Right atrium auricular region (tissue), 2 donors: Measurements from ENCODE around the gene ABHD16A. TPM values are rescaled to one million over a fixed set of nuclear protein-coding genes. Genes with fewer than 3 reads are reported as not detected.

Source experiments
- DNase-seq: peaks from one replicate; pipeline ENCODE4 v3.0.0-alpha.2; 2019; ENCODE audit warnings: low spot score
- H3K27ac ChIP-seq, 2 donors: fragments of 200-600 bp; sonication (generic); 1 replicate in 1 of 2; 2 replicates in 1 of 2; pipeline ENCODE4 v1.5.1; 2016 to 2019
- H3K27me3 ChIP-seq, 2 donors: fragments of 200-600 bp; sonication (generic); one replicate each; pipeline versions ENCODE4 v1.5.1 to v1.6.0; 2017 to 2019
- H3K36me3 ChIP-seq: fragments of 200-600 bp; sonication (generic); one replicate; pipeline ENCODE4 v1.5.1; 2016
- H3K4me1 ChIP-seq, 2 donors: fragments of 200-600 bp; sonication (generic); one replicate each; pipeline versions ENCODE4 v1.5.1 to v1.6.0; 2017 to 2019
- H3K4me3 ChIP-seq, 2 donors: fragments of 200-600 bp; sonication (generic); 1 replicate in 1 of 2; 2 replicates in 1 of 2; pipeline ENCODE4 v1.5.1; 2017 to 2019; ENCODE audit warnings: mild to moderate bottlenecking in 1 of 2, moderate library complexity in 1 of 2
- H3K9me3 ChIP-seq, 2 donors: fragments of 200-600 bp; sonication (generic); one replicate each; pipeline ENCODE4 v1.5.1; 2019
- total RNA-seq, 2 donors: library from RNA; depleted of rRNA; stranded (reverse); fragments of >200 nt; gene quantifications; one replicate each; pipeline ENCODE4 v1.1.0, GENCODE V29; 2016
- TF ChIP-seq, protein P1 (sequence below), 2 donors: fragments of 200-600 bp; sonication (generic); IDR thresholded peaks; one replicate each; pipeline ENCODE4 v1.5.1; 2019; ENCODE audit warnings: antibody characterized with exemption in 2 of 2

ABHD16A gene
- total RNA-seq, result 10 to 100 TPM; 22.7 to 29.4 TPM

DNA sequence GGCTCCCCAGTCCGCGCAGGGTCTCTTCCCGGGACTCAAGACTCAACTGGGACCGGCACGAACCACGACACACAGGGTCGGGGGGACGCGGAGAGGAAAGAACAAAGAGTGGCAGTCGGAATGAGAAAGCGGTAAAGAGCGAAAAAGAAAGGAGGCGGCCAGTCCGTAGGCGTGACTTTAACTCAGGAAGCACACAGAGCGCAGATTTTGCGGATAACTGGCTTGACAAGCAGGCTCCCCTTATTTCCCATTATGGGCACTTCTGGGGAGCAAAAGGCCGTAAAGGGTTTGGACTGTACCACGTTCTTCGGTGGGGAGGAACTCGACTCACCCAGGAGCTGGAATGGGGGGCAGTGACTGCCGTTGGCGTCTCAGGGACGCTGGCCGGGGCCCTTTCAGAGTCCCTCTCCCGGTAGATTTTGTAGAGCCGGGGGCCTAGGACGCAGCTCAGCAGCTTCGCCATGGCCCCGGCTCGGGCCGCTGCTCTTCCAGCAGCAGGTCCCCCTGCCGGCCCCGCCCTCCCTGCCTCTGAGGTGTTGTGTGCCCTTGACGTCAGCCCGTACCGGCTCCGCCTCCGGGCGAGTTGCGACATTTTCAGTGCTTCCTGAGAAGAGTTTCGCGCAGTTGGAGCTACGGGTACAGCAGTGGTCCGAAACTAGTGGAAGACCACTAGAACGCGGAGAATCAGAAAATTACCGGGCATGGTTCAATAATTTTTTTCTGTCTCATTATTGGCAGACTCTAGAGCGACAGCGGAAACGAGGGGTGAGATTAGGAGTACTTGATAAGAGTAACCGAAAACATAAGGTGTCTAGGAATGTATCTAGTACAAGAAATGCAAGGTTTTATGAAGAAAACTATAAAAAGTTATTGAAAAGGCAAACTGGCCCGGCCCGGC lies at the start of gene ABHD16A:
Gene ABHD16A (minus strand): TSS at position 506 of the 898 bp plus-strand sequence. CDS start 43 bp downstream, at position 463.
- peak; percentile 99 for DNase-seq
- H3K27me3 ChIP-seq, result no peaks in the 10 kb centered on the region
- peaks cover 0 to 18% of the 10 kb centered on the region in 2 donors for H3K4me1 ChIP-seq
- H3K4me3 ChIP-seq, result peak within 1 kb of the TSS; percentile 78 to 82
- H3K9me3 ChIP-seq, result no peaks in the 10 kb centered on the region
- peak within 1 kb of the TSS; percentile 97 to 98 for H3K27ac ChIP-seq
- TF ChIP-seq, protein P1, sequence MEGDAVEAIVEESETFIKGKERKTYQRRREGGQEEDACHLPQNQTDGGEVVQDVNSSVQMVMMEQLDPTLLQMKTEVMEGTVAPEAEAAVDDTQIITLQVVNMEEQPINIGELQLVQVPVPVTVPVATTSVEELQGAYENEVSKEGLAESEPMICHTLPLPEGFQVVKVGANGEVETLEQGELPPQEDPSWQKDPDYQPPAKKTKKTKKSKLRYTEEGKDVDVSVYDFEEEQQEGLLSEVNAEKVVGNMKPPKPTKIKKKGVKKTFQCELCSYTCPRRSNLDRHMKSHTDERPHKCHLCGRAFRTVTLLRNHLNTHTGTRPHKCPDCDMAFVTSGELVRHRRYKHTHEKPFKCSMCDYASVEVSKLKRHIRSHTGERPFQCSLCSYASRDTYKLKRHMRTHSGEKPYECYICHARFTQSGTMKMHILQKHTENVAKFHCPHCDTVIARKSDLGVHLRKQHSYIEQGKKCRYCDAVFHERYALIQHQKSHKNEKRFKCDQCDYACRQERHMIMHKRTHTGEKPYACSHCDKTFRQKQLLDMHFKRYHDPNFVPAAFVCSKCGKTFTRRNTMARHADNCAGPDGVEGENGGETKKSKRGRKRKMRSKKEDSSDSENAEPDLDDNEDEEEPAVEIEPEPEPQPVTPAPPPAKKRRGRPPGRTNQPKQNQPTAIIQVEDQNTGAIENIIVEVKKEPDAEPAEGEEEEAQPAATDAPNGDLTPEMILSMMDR (IDR thresholded peaks at IDR 0.05), result peak in 1 of 2 donors; percentile 30
- peaks cover 21% of the 10 kb centered on the region for H3K36me3 ChIP-seq

DNA sequence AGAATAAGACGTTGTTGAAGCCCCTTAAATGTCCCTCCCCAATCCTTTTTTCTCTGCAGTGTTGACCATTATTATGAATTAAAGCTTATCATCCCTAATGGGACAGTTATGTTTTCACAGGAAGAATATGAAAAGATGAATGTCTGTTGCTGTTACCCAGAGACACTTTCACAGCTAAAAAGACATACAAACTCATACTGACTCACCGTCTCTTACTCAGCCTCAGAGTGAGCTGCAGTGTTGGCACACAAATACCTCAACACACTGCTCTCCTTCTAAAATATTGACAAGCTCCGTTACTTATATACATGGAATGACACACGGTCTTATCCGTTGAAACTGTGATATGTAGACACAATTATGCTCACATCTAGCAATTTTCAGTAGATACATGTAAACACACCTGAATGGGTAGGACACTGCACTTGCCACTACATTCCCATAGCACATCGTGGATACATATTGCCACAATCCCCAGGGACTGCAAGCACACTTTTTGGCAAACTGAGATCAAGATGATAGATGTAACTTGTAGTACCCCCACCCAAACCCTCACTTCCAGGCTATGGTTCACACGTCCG lies 49.7 kb upstream of the ABHD16A start:
- TF ChIP-seq, protein P1 (IDR thresholded peaks at IDR 0.05), result no peak
- Histone ChIP-seq H3K27me3 (no peaks in the 10 kb centered on the region), H3K4me3 (no peak overlapping the region)

DNA sequence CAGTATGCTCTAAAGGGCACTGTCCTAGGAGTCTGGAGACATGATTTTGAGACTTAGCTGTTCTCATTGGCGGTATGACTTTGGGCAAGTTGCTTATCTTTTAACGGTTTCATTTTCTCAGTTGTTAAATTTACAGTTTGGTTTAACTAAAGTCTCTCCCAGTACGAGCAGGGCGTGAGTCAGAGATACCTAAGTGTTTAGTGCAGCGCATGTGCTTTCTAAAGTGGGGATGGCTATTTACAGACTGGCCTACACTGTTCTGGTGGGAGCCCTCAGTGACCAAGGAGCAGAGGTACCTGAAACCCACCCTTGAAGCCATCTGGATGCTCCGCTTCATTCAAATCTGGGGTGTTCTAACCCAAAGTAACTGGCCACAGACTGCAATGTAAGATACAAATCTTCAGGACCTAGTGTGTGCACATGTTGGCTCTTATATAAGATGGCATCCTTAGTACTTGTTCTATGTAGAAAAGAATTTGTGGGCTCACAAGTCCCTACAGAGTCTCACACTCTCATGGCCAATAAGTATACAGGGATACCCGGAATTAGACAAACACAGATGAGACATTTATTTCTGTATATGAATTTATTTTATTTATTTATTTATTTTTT lies 47.4 kb upstream of the ABHD16A start:
- H3K27ac ChIP-seq, result no peak overlapping the region
- no peaks in the 10 kb centered on the region for H3K4me1 ChIP-seq
- H3K27me3 ChIP-seq, result no peaks in the 10 kb centered on the region
- TF ChIP-seq, protein P1 (IDR thresholded peaks at IDR 0.05), result no peak
- no peaks in the 10 kb centered on the region for H3K36me3 ChIP-seq
- DNase-seq, result no peak
- no peaks in the 10 kb centered on the region for H3K9me3 ChIP-seq
- no peak overlapping the region for H3K4me3 ChIP-seq

More for the DNA sequence above, 49.7 kb upstream of the ABHD16A start:
- Histone ChIP-seq H3K9me3 (no peaks in the 10 kb centered on the region), H3K36me3 (no peaks in the 10 kb centered on the region), H3K27ac (no peak overlapping the region), H3K4me1 (no peaks in the 10 kb centered on the region)
- DNase-seq, result no peak

DNA sequence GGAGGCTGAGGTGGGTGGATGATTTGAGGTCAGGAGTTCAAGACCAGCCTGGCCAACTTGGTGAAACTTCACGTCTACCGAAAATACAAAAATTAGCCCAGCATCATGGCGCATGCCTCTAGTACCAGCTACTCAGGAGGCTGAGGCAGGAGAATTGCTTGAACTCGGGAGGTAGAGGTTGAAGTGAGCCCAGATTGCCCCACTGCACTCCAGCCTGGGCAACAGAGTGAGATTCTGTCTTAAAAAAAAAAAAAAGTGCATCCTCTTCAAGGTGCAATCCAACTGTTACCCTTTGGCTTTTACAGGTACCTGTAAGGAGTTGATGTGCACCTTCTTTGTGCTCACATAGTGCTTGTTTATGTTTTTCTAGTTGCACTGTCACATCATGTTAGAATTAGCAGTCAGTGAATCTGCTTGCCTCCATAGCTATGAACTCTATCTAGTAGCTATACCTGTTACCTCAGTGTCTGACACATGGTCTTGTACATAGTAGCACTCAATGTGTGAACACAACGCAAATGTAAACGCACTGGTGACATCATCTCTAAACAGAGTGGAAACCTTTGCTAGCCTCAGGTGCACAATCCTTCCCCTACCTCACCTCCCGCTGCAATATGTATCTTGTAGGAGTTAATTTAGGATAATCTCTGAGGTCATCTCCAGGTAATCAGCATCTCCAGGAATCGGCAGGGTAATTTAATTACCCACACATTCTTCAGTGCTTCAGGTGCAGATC lies 46.3 kb upstream of the ABHD16A start:
- H3K4me3 ChIP-seq, result no peak overlapping the region
- H3K9me3 ChIP-seq, result no peaks in the 10 kb centered on the region
- H3K27me3 ChIP-seq, result no peaks in the 10 kb centered on the region
- DNase-seq, result no peak
- TF ChIP-seq, protein P1 (IDR thresholded peaks at IDR 0.05), result no peak
- H3K4me1 ChIP-seq, result no peaks in the 10 kb centered on the region
- H3K36me3 ChIP-seq, result no peaks in the 10 kb centered on the region
- no peak overlapping the region for H3K27ac ChIP-seq

DNA sequence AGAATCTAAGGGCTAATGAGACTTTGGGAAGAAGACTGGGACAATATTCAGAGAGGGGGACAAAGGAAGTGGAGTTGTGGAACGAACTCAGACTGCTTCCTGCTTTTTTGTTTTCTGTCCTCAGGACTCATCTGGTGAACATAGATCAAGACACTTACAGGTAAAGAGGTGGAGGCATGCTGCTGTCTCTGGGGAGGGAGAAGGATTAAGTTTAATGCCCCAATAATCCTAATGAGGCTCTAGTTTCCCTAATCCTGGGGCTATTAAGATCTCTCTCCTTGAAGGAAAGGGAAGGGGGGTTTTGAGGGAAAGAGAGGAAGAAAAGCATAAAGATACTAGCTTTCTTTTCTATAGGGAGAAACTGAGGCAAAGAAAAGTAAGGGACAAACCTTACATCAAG lies 41.3 kb upstream of the ABHD16A start:
- no peak overlapping the region for H3K27ac ChIP-seq
- TF ChIP-seq, protein P1 (IDR thresholded peaks at IDR 0.05), result no peak
- H3K9me3 ChIP-seq, result no peaks in the 10 kb centered on the region
- H3K36me3 ChIP-seq, result no peaks in the 10 kb centered on the region
- no peaks in the 10 kb centered on the region for H3K27me3 ChIP-seq
- no peak overlapping the region for H3K4me3 ChIP-seq
- H3K4me1 ChIP-seq, result peaks cover 0 to 9% of the 10 kb centered on the region in 2 donors
- no peak for DNase-seq
